GM21515 (cell line): ENCODE data around the gene CTAGE6.
"Not testable (repeated sequence)": the region's sequence is repeated elsewhere in the genome, so short reads cannot be mapped to it uniquely, and the experiment has no call there.

Source experiments
- ATAC-seq: cut with Tn5 transposase; IDR thresholded peaks from one replicate; pipeline ENCODE4 v1.9.1; 2021; ENCODE audit not compliant: unreplicated experiment

CTAGE6 gene

GRCh38 chr7:143720335-143720734 is 37.2 kb downstream of the CTAGE6 start:
- not testable (repeated sequence) for ATAC-seq

GRCh38 chr7:143715543-143716193 is 41.8 kb downstream of the CTAGE6 start:
- not testable (repeated sequence) for ATAC-seq

GRCh38 chr7:143714581-143715454 is 42.7 kb downstream of the CTAGE6 start:
- not testable (repeated sequence) for ATAC-seq

- not testable (repeated sequence) for ATAC-seq
Measured at GRCh38 chr7:143712381-143712780, 45.1 kb downstream of the CTAGE6 start.

GRCh38 chr7:143711727-143712324 is 45.7 kb downstream of the CTAGE6 start:
- ATAC-seq = not testable (repeated sequence)

GRCh38 chr7:143709895-143710294 is 47.6 kb downstream of the CTAGE6 start:
- ATAC-seq = not testable (repeated sequence)
